Panc1 (cell line): ENCODE data around the gene RBMS3.

Source experiments
- CTCF ChIP-seq: fragments of 450-650 bp; IDR thresholded peaks from 2 replicates; pipeline ENCODE4 v1.5.1; 2017; ENCODE audit warnings: mild to moderate bottlenecking
- POLR2AphosphoS5 ChIP-seq: IDR thresholded peaks from 2 replicates; pipeline ENCODE4 v1.6.1; 2012; ENCODE audit warnings: mild to moderate bottlenecking, low read depth, low read length, moderate library complexity
- REST ChIP-seq, 2 experiments: IDR thresholded peaks; 2 replicates each; pipeline ENCODE4 v1.6.1; 2011 to 2012; ENCODE audit warnings: low read depth in 2 of 2, control low read depth in 1 of 2, low read length in 1 of 2, mild to moderate bottlenecking in 1 of 2, moderate library complexity in 1 of 2; ENCODE audit not compliant: insufficient read depth in 1 of 2
- SIN3A ChIP-seq: IDR thresholded peaks from 2 replicates; pipeline ENCODE4 v1.6.1; 2012; ENCODE audit warnings: low read depth, mild to moderate bottlenecking, low read length, moderate library complexity, borderline replicate concordance; ENCODE audit not compliant: insufficient read depth
- TCF7L2 ChIP-seq: IDR thresholded peaks from 2 replicates; pipeline ENCODE4 v1.6.1; 2011; ENCODE audit warnings: mild to moderate bottlenecking, low read depth, low read length, inconsistent platforms

GRCh38 chr3:29426302-29427226 lies 145.7 kb downstream of the RBMS3 start:
- no peak for TF ChIP-seq CTCF
- TF ChIP-seq REST (IDR thresholded peaks at IDR 0.05; ENCODE audit: insufficient read depth in 1 of 2, low read depth in 2 of 2, low read length in 1 of 2): no peak
- no peak for TF ChIP-seq POLR2AphosphoS5
- no peak for TF ChIP-seq SIN3A
- no peak for TF ChIP-seq TCF7L2
